Measurements from ENCODE around the gene OPA1. TPM values are rescaled to one million over a fixed set of nuclear protein-coding genes. Genes with fewer than 3 reads are reported as not detected.
A peak's percentile ranks its signal among the peaks of the same experiment; 100 is the strongest.

OPA1 gene
- polyA plus RNA-seq, 12 donors = 39.8 to 60.7 (median 52.1) TPM; not detected in 1

GRCh38 chr3:193701953-193702635 lies 109.1 kb downstream of the OPA1 start:
- DNase-seq = no peak

- DNase-seq = peak; percentile 9
Measured at GRCh38 chr3:193702967-193703366, 110.0 kb downstream of the OPA1 start.

GRCh38 chr3:193704431-193704830 lies 111.4 kb downstream of the OPA1 start:
- no peak for DNase-seq

GRCh38 chr3:193708270-193708669 lies 115.3 kb downstream of the OPA1 start:
- DNase-seq = no peak

- DNase-seq = no peak
Measured at GRCh38 chr3:193710286-193711165, 117.5 kb downstream of the OPA1 start.

GRCh38 chr3:193711166-193711485 lies 118.1 kb downstream of the OPA1 start:
- no peak for DNase-seq

- no peak for DNase-seq
Measured at GRCh38 chr3:193711523-193711963, 118.5 kb downstream of the OPA1 start.

- DNase-seq = no peak
Measured at GRCh38 chr3:193711964-193712598, 119.1 kb downstream of the OPA1 start.

GRCh38 chr3:193712938-193713337 lies 119.9 kb downstream of the OPA1 start:
- no peak for DNase-seq

- no peak for DNase-seq
Measured at GRCh38 chr3:193714523-193715137, 121.6 kb downstream of the OPA1 start.

- no peak for DNase-seq
Measured at GRCh38 chr3:193716150-193716549, 123.1 kb downstream of the OPA1 start.

- DNase-seq = no peak
Measured at GRCh38 chr3:193719735-193720134, 126.7 kb downstream of the OPA1 start.

GRCh38 chr3:193720169-193720568 lies 127.2 kb downstream of the OPA1 start:
- DNase-seq = no peak

- DNase-seq = no peak
Measured at GRCh38 chr3:193722566-193722965, 129.6 kb downstream of the OPA1 start.

- no peak for DNase-seq
Measured at GRCh38 chr3:193727089-193727488, 134.1 kb downstream of the OPA1 start.

GRCh38 chr3:193728429-193729087 lies 135.6 kb downstream of the OPA1 start:
- no peak for DNase-seq

GRCh38 chr3:193729088-193729465 lies 136.1 kb downstream of the OPA1 start:
- no peak for DNase-seq

- no peak for DNase-seq
Measured at GRCh38 chr3:193729601-193730000, 136.6 kb downstream of the OPA1 start.

- DNase-seq = no peak
Measured at GRCh38 chr3:193730511-193730910, 137.5 kb downstream of the OPA1 start.

- no peak for DNase-seq
Measured at GRCh38 chr3:193730976-193731375, 138.0 kb downstream of the OPA1 start.

- DNase-seq = no peak
Measured at GRCh38 chr3:193731656-193732055, 138.6 kb downstream of the OPA1 start.

GRCh38 chr3:193732391-193732790 lies 139.4 kb downstream of the OPA1 start:
- no peak for DNase-seq
